HCT116 (cell line): ENCODE measurements around the gene MS4A15. TPM values are rescaled to one million over a fixed set of nuclear protein-coding genes. Genes with fewer than 3 reads are reported as not detected.
"Not testable (repeated sequence)": the region's sequence is repeated elsewhere in the genome, so short reads cannot be mapped to it uniquely, and the experiment has no call there.

ENCODE experiments used
- ATAC-seq: fragments of 200-7000 bp; cut with Tn5 transposase; 2 replicates; pipeline ENCODE4 v1.9.1; 2020; ENCODE audit warnings: mild to moderate bottlenecking, moderate library complexity
- BruUV-seq: library from RNA; stranded (reverse); fragments of 400-500 nt; replicated peaks from 2 replicates; lab custom pipeline; 2021; lab: Mats Ljungman, UMichigan
- CTCF ChIA-PET: fragments of 300-600 bp; sonication (Branson Sonifier 250); formaldehyde crosslinking; loops from one replicate; lab custom pipeline; 2021; ENCODE audit warnings: antibody characterized with exemption; lab: Charles Lee
- POLR2A ChIA-PET: fragments of 300-600, 350-600 bp; sonication (Branson Sonifier 250); formaldehyde crosslinking; loops from one replicate; lab custom pipeline; 2021; ENCODE audit warnings: antibody characterized with exemption; lab: Charles Lee
- RAD21 ChIA-PET, 2 experiments: fragments of 300-600 bp; sonication (Branson Sonifier 250); formaldehyde crosslinking; loops; one replicate each; lab custom pipeline; 2023; ENCODE audit warnings: low total read pairs in 2 of 2; ENCODE audit not compliant: uncharacterized antibody in 2 of 2, unreplicated experiment in 2 of 2, low non-redundant PET in 1 of 2; lab: Charles Lee
- DNase-seq: peaks from one replicate; pipeline ENCODE4 v3.0.0-alpha.2; 2010; ENCODE audit warnings: low read depth, low spot score
- H2AFZ ChIP-seq: fragments of 200-600 bp; shearing (Covaris generic), sonication (generic); 2 replicates; pipeline ENCODE4 v1.6.1; 2017; ENCODE audit warnings: low read depth, mixed run types, mixed read lengths, antibody characterized with exemption, low read length; ENCODE audit not compliant: poor library complexity, severe bottlenecking
- H3K27ac ChIP-seq: 2 replicates; pipeline ENCODE4 v1.5.1; 2012; ENCODE audit warnings: low read depth, low read length
- H3K27me3 ChIP-seq: fragments of 200-600 bp; sonication (generic); 2 replicates; pipeline ENCODE4 v1.6.1; 2016; ENCODE audit warnings: mixed run types, low read length, mixed read lengths; ENCODE audit not compliant: insufficient read depth
- H3K36me3 ChIP-seq, 2 experiments: fragments of 200-500 bp in 1 of 2; fragments of 200-600 bp in 1 of 2; sonication (Bioruptor generic) in 1 of 2; sonication (generic) in 1 of 2; 2 replicates each; pipeline versions ENCODE4 v1.5.1 to v1.6.1; 2014 to 2016; ENCODE audit warnings: low read length in 2 of 2, inconsistent platforms in 1 of 2, mixed read lengths in 1 of 2, mixed run types in 1 of 2; ENCODE audit not compliant: insufficient read depth in 2 of 2, control insufficient read depth in 1 of 2
- H3K4me1 ChIP-seq, 2 experiments: fragments of 200-600 bp in 1 of 2; sonication (generic) in 1 of 2; 2 replicates each; pipeline versions ENCODE4 v1.5.1 to v1.6.1; 2012 to 2017; ENCODE audit warnings: low read length in 2 of 2, inconsistent platforms in 1 of 2, mild to moderate bottlenecking in 1 of 2, mixed read lengths in 1 of 2, mixed run types in 1 of 2, moderate library complexity in 1 of 2; ENCODE audit not compliant: insufficient read depth in 2 of 2, control insufficient read depth in 1 of 2
- H3K4me2 ChIP-seq: fragments of 200-600 bp; sonication (generic); 2 replicates; pipeline ENCODE4 v1.6.1; 2017; ENCODE audit warnings: mixed run types, low read length, mixed read lengths
- H3K4me3 ChIP-seq, 2 experiments: fragments of 200-600 bp in 1 of 2; sonication (generic) in 1 of 2; replicated peaks in 1 of 2; 2 replicates each; pipeline ENCODE4 v1.5.1; 2011 to 2016; ENCODE audit warnings: low read length in 2 of 2, control low read depth in 1 of 2, low read depth in 1 of 2, mild to moderate bottlenecking in 1 of 2, mixed read lengths in 1 of 2, mixed run types in 1 of 2
- H3K79me2 ChIP-seq: fragments of 200-600 bp; sonication (generic); 2 replicates; pipeline ENCODE4 v1.6.1; 2017; ENCODE audit warnings: mild to moderate bottlenecking, mixed run types, low read length, moderate library complexity, mixed read lengths; ENCODE audit not compliant: insufficient read depth
- H3K9ac ChIP-seq: fragments of 200-600 bp; sonication (generic); 2 replicates; pipeline ENCODE4 v1.6.1; 2016; ENCODE audit warnings: low read length, mixed read lengths
- H3K9me2 ChIP-seq: fragments of 200-600 bp; sonication (generic), shearing (Covaris generic); 2 replicates; pipeline ENCODE4 v1.6.1; 2017; ENCODE audit warnings: mixed run types, mild to moderate bottlenecking, moderate library complexity; ENCODE audit not compliant: insufficient read depth
- H3K9me3 ChIP-seq, 2 experiments: fragments of 200-500 bp in 1 of 2; fragments of 200-600 bp in 1 of 2; sonication (Bioruptor generic) in 1 of 2; sonication (generic) in 1 of 2; 2 replicates each; pipeline ENCODE4 v1.6.1; 2014 to 2017; ENCODE audit warnings: low read length in 2 of 2, mixed read lengths in 2 of 2, inconsistent platforms in 1 of 2, low read depth in 1 of 2, mild to moderate bottlenecking in 1 of 2, mixed run types in 1 of 2, moderate library complexity in 1 of 2; ENCODE audit not compliant: control insufficient read depth in 1 of 2, insufficient read depth in 1 of 2
- H4K20me1 ChIP-seq: fragments of 200-600 bp; sonication (generic), shearing (Covaris generic); 2 replicates; pipeline ENCODE4 v1.6.1; 2017; ENCODE audit warnings: mixed run types, mild to moderate bottlenecking, moderate library complexity; ENCODE audit not compliant: insufficient read depth
- CBX3 ChIP-seq: IDR thresholded peaks from 2 replicates; pipeline ENCODE4 v1.6.1; 2012; ENCODE audit warnings: low read depth
- CEBPB ChIP-seq: IDR thresholded peaks from 2 replicates; pipeline ENCODE4 v1.6.1; 2012; ENCODE audit warnings: low read depth
- CTCF ChIP-seq, 3 experiments: fragments of 200-600 bp in 1 of 3; sonication (generic) in 1 of 3; IDR thresholded peaks in 2 of 3; conservative IDR thresholded peaks in 1 of 3; 2 replicates each; pipeline ENCODE4 v1.5.1; 2012 to 2017; ENCODE audit warnings: low read depth in 2 of 3, low read length in 2 of 3, antibody characterized with exemption in 1 of 3, borderline replicate concordance in 1 of 3, control low read depth in 1 of 3, mild to moderate bottlenecking in 1 of 3, mixed read lengths in 1 of 3, mixed run types in 1 of 3, moderate library complexity in 1 of 3; ENCODE audit not compliant: insufficient read depth in 1 of 3
- EZH2 ChIP-seq: fragments of 200-600 bp; sonication (generic); IDR thresholded peaks from 2 replicates; pipeline ENCODE4 v1.6.1; 2017; ENCODE audit warnings: antibody characterized with exemption, mixed run types
- EZH2phosphoT487 ChIP-seq: fragments of 200-600 bp; IDR thresholded peaks from 2 replicates; pipeline ENCODE4 v1.6.1; 2018; ENCODE audit warnings: antibody characterized with exemption, borderline replicate concordance
- FOSL1 ChIP-seq: IDR thresholded peaks from 2 replicates; pipeline ENCODE4 v1.6.1; 2012; ENCODE audit warnings: low read depth
- JUND ChIP-seq: IDR thresholded peaks from 2 replicates; pipeline ENCODE4 v1.6.1; 2012
- REST ChIP-seq: IDR thresholded peaks from 2 replicates; pipeline ENCODE4 v1.6.1; 2012; ENCODE audit warnings: low read depth
- SIN3A ChIP-seq: IDR thresholded peaks from 2 replicates; pipeline ENCODE4 v1.6.1; 2012; ENCODE audit warnings: low read depth
- YY1 ChIP-seq: IDR thresholded peaks from 2 replicates; pipeline ENCODE4 v1.6.1; 2011; ENCODE audit warnings: low read length, low read depth, moderate library complexity, mild to moderate bottlenecking; ENCODE audit not compliant: insufficient replicate concordance; ENCODE audit errors: extremely low read depth
- ZBTB33 ChIP-seq: IDR thresholded peaks from 2 replicates; pipeline ENCODE4 v1.6.1; 2011; ENCODE audit warnings: mild to moderate bottlenecking, low read length, moderate library complexity; ENCODE audit not compliant: insufficient replicate concordance; ENCODE audit errors: extremely low read depth
- ZFX ChIP-seq: fragments of 450-650 bp; IDR thresholded peaks from 2 replicates; pipeline ENCODE4 v1.6.1; 2017
- intact Hi-C: fragments of 100-400 bp; cut with micrococcal nuclease; formaldehyde crosslinking; loops from 2 replicates; pipeline ENCODE4 v1.10.0; 2022
- total RNA-seq: library from RNA; stranded (reverse); gene quantifications from one replicate; pipeline ENCODE4 v1.2.1, GENCODE V29; 2021; ENCODE audit not compliant: unreplicated experiment

MS4A15 gene
- total RNA-seq, 1 experiment from 2014 or later: 1.5 TPM

- CTCF ChIA-PET: interaction anchor here (1.3 kb wide), 1 partner anchor 9 kb away, joined by 5 read pairs; no protein-coding TSS in a partner anchor
- Histone ChIP-seq H3K4me3 (no peak overlapping the region), H3K9me3 (peaks cover 0 to under 1% of the 10 kb centered on the region in 2 experiments; a peak in 2 of 4 replicates), H3K9ac (no peak overlapping the region), H3K27me3 (no peaks in the 10 kb centered on the region), H3K4me2 (no peak overlapping the region), H4K20me1 (no peaks in the 10 kb centered on the region), H3K9me2 (no peaks in the 10 kb centered on the region), H3K27ac (no peak overlapping the region), H3K4me1 (no peaks in the 10 kb centered on the region), H3K79me2 (no peaks in the 10 kb centered on the region), H2AFZ (no peak overlapping the region), H3K36me3 (no peaks in the 10 kb centered on the region)
- RAD21 ChIA-PET: no interaction called here
- POLR2A ChIA-PET: no interaction called here
- ATAC-seq (no peak), DNase-seq (no peak)
- no peak for TF ChIP-seq JUND
- no peak for TF ChIP-seq REST
- no peak for TF ChIP-seq CEBPB
- TF ChIP-seq ZFX: no peak
- no peak for TF ChIP-seq CTCF (IDR thresholded peaks at IDR 0.05 in 2 of 3, conservative IDR thresholded peaks at IDR 0.05 in 1 of 3; ENCODE audit: borderline replicate concordance in 1 of 3, insufficient read depth in 1 of 3, low read depth in 2 of 3, low read length in 2 of 3)
- TF ChIP-seq FOSL1: no peak
- TF ChIP-seq CBX3: no peak
- no peak for TF ChIP-seq SIN3A
- TF ChIP-seq YY1: no peak
- no peak for TF ChIP-seq EZH2phosphoT487
- no peak for TF ChIP-seq EZH2
- no peak for TF ChIP-seq ZBTB33
- intact Hi-C loops: no loop called here
- BruUV-seq: no TSS peak
Measured at GRCh38 chr11:60821827-60822599, 65.3 kb downstream of the MS4A15 start.

GRCh38 chr11:60823745-60824306 lies 67.2 kb downstream of the MS4A15 start:
- H3K9ac ChIP-seq, H3K9me3 ChIP-seq, H3K36me3 ChIP-seq, H3K27ac ChIP-seq, H3K4me1 ChIP-seq, BruUV-seq, RAD21 ChIA-PET, H4K20me1 ChIP-seq, CTCF ChIA-PET, H3K9me2 ChIP-seq, POLR2A ChIA-PET, H3K4me3 ChIP-seq, H2AFZ ChIP-seq, H3K79me2 ChIP-seq, H3K4me2 ChIP-seq, intact Hi-C loops, DNase-seq, ATAC-seq, H3K27me3 ChIP-seq: not testable (repeated sequence)
